K562 (cell line): ENCODE data around the gene MUC15. TPM values are rescaled to one million over a fixed set of nuclear protein-coding genes. Genes with fewer than 3 reads are reported as not detected.

Experiments
- ATAC-seq: fragments of 200-7000 bp; cut with Tn5 transposase; 3 replicates; pipeline ENCODE4 v1.9.1; 2020; ENCODE audit warnings: moderate library complexity
- Bru-seq: library from RNA; stranded (reverse); fragments of 400-500 nt; gene quantifications from one replicate; lab custom pipeline; 2021; lab: Mats Ljungman, UMichigan
- BruChase-seq, 2 experiments: library from RNA; stranded (reverse); fragments of 400-500 nt; gene quantifications; one replicate each; lab custom pipeline; 2021; lab: Mats Ljungman, UMichigan
- BruUV-seq: library from RNA; stranded (reverse); fragments of 400-500 nt; replicated peaks from 2 replicates; lab custom pipeline; 2021; lab: Mats Ljungman, UMichigan
- CTCF ChIA-PET: fragments of 300-600 bp; formaldehyde crosslinking; extraction: SDS; loops from one replicate; lab custom pipeline; 2021; ENCODE audit warnings: low intra/inter-chr PET ratio; lab: Yijun Ruan, JAX
- POLR2A ChIA-PET: fragments of 300-600, 350-650 bp; sonication (Branson Sonifier 250); formaldehyde crosslinking; extraction: SDS; loops from one replicate; lab custom pipeline; 2021; ENCODE audit warnings: antibody characterized with exemption, inconsistent platforms; lab: Yijun Ruan, JAX
- DNase-seq, 4 experiments: peaks; one replicate each; pipeline versions ENCODE4 v3.0.0 to v3.0.0-alpha.2; 2011 to 2018; ENCODE audit warnings: low spot score in 3 of 4, mixed read lengths in 3 of 4; ENCODE audit errors: extremely low read depth in 1 of 4
- FAIRE-seq: peaks from 2 replicates; lab custom pipeline; 2011; peaks lifted over from hg19 to GRCh38; lab: Jason Lieb, UNC
- H2AFZ ChIP-seq: 2 replicates; pipeline ENCODE4 v1.6.0; 2011; ENCODE audit warnings: low read depth, low read length, control low read depth, inconsistent platforms
- H3K27ac ChIP-seq: fragments of 200-600 bp; 3 replicates; pipeline ENCODE4 v1.8.0; 2011; ENCODE audit warnings: low read depth, mild to moderate bottlenecking, control low read depth, inconsistent platforms, low read length, moderate library complexity, mixed read lengths; ENCODE audit errors: extremely low read depth
- H3K27me3 ChIP-seq, 2 experiments: fragments of 300-600 bp in 1 of 2; 2 replicates in 1 of 2; 3 replicates in 1 of 2; pipeline versions ENCODE4 v1.6.0 to v1.8.0; 2011; ENCODE audit warnings: inconsistent platforms in 2 of 2, low read length in 2 of 2, mild to moderate bottlenecking in 1 of 2, mixed read lengths in 1 of 2, moderate library complexity in 1 of 2; ENCODE audit not compliant: control insufficient read depth in 2 of 2, insufficient read depth in 2 of 2
- H3K36me3 ChIP-seq: fragments of 300-600 bp; 3 replicates; pipeline ENCODE4 v1.8.0; 2011; ENCODE audit warnings: mild to moderate bottlenecking, low read length, inconsistent platforms; ENCODE audit not compliant: control insufficient read depth, insufficient read depth
- H3K4me1 ChIP-seq, 2 experiments: fragments of 200-600 bp in 1 of 2; replicated peaks in 1 of 2; 2 replicates in 1 of 2; 3 replicates in 1 of 2; pipeline versions ENCODE4 v1.5.1 to v1.8.0; 2011; ENCODE audit warnings: inconsistent platforms in 2 of 2, low read length in 2 of 2, mild to moderate bottlenecking in 1 of 2, mixed read lengths in 1 of 2, moderate library complexity in 1 of 2; ENCODE audit not compliant: control insufficient read depth in 2 of 2, insufficient read depth in 2 of 2
- H3K4me2 ChIP-seq: 2 replicates; pipeline ENCODE4 v1.6.1; 2011; ENCODE audit warnings: low read length, control low read depth, inconsistent platforms, mixed read lengths; ENCODE audit not compliant: insufficient read depth
- H3K4me3 ChIP-seq: fragments of 200-600 bp; sonication (generic), shearing (Covaris generic); 2 replicates; pipeline ENCODE4 v1.5.1; 2016; ENCODE audit warnings: control low read depth, inconsistent platforms
- H3K79me2 ChIP-seq: fragments of 200-600 bp; 3 replicates; pipeline ENCODE4 v1.8.0; 2011; ENCODE audit warnings: low read length, inconsistent platforms; ENCODE audit not compliant: control insufficient read depth, insufficient read depth
- H3K9ac ChIP-seq, 2 experiments: 2 replicates each; pipeline versions ENCODE4 v1.6.0 to v1.6.1; 2011; ENCODE audit warnings: low read depth in 2 of 2, low read length in 2 of 2, control low read depth in 1 of 2, inconsistent platforms in 1 of 2, mild to moderate bottlenecking in 1 of 2, mixed read lengths in 1 of 2; ENCODE audit not compliant: insufficient read depth in 1 of 2
- H3K9me1 ChIP-seq: one replicate; pipeline ENCODE4 v1.6.0; 2011; ENCODE audit warnings: inconsistent platforms, mild to moderate bottlenecking, low read length, moderate library complexity; ENCODE audit not compliant: control insufficient read depth, insufficient read depth
- H3K9me3 ChIP-seq: replicated peaks from 2 replicates; pipeline ENCODE4 v1.5.1; 2011; ENCODE audit warnings: low read depth, low read length, inconsistent platforms; ENCODE audit not compliant: control insufficient read depth, insufficient read depth
- H4K20me1 ChIP-seq: replicated peaks from 2 replicates; pipeline ENCODE4 v1.6.1; 2011; ENCODE audit warnings: low read length, inconsistent platforms, mixed read lengths; ENCODE audit not compliant: control insufficient read depth, insufficient read depth
- CEBPG ChIP-seq, 3 experiments: fragments of 200-800 bp in 1 of 3; sonication (Bioruptor generic) in 1 of 3; sonication (generic) in 1 of 3; formaldehyde crosslinking in 1 of 3; IDR thresholded peaks in 2 of 3; conservative IDR thresholded peaks in 1 of 3; 2 replicates each; pipeline versions ENCODE4 v1.6.1 to v1.8.0; 2016 to 2022; ENCODE audit warnings: missing compliant biosample characterization in 2 of 3, missing genetic modification characterization in 2 of 3, mild to moderate bottlenecking in 1 of 3, missing genetic modification reagents in 1 of 3
- SNAPC5 ChIP-seq: fragments of 250-450 bp; sonication (Bioruptor Pico); IDR thresholded peaks from 2 replicates; pipeline ENCODE4 v1.8.0; 2021; ENCODE audit warnings: moderate library complexity, mild to moderate bottlenecking, inconsistent platforms
- STAT5B ChIP-seq: fragments of 250-450 bp; sonication (Bioruptor Pico); IDR thresholded peaks from 2 replicates; pipeline ENCODE4 v1.8.0; 2021; ENCODE audit warnings: mild to moderate bottlenecking, inconsistent platforms
- U2AF1 ChIP-seq: fragments of 200-400 bp; formaldehyde crosslinking; optimal IDR thresholded peaks from 2 replicates; pipeline ENCODE3; 2017; ENCODE audit warnings: mild to moderate bottlenecking, low read depth, low read length, moderate library complexity
- ZC3H4 ChIP-seq: sonication (generic); formaldehyde crosslinking; IDR thresholded peaks from 2 replicates; pipeline ENCODE4 v1.9.0; 2021; ENCODE audit warnings: missing genetic modification reagents, borderline replicate concordance
- ZC3H8 ChIP-seq: fragments of 450-650 bp; IDR thresholded peaks from 2 replicates; pipeline ENCODE4 v1.6.1; 2017
- ZNF586 ChIP-seq: fragments of 450-650 bp; formaldehyde crosslinking; conservative IDR thresholded peaks from 2 replicates; pipeline ENCODE4 v1.4.0; 2020; ENCODE audit warnings: mild to moderate bottlenecking, moderate library complexity
- ZNF707 ChIP-seq: fragments of 250-450 bp; sonication (Bioruptor Pico); conservative IDR thresholded peaks from 2 replicates; pipeline ENCODE4 v1.8.0; 2022; ENCODE audit warnings: inconsistent platforms, mild to moderate bottlenecking, moderate library complexity
- ZNF77 ChIP-seq: fragments of 250-450 bp; sonication (Bioruptor Pico); IDR thresholded peaks from 2 replicates; pipeline ENCODE4 v1.5.0; 2020
- WGBS: fragments of 100-300 bp; shearing (Covaris generic); methylation state at CpG from one replicate; pipeline ENCODE4 v1.1.6; 2016; ENCODE audit warnings: low coverage, mixed read lengths; ENCODE audit not compliant: insufficient coverage; ENCODE audit errors: missing lambda C conversion rate; 5-methylcytosine and 5-hydroxymethylcytosine counted together
- in situ Hi-C: fragments of 300-500 bp; cut with MboI; formaldehyde crosslinking; loops from 4 replicates; pipeline ENCODE4 v1.15.0; 2018; ENCODE audit warnings: inconsistent platforms, mixed read lengths
- intact Hi-C: fragments of 100-400 bp; cut with micrococcal nuclease; formaldehyde crosslinking; loops from 2 replicates; pipeline ENCODE4 v1.14.2; 2022
- long read RNA-seq, 3 experiments: library from polyadenylated mRNA in 2 of 3; library from RNA in 1 of 3; unstranded in 2 of 3; stranded (forward) in 1 of 3; transcript quantifications; one replicate each; pipeline ENCODE4 v2.0.0, GENCODE V29; 2019 to 2022
- polyA minus RNA-seq, 3 experiments: library from RNA; depleted of rRNA, polyadenylated mRNA; stranded (reverse); fragments of >200 nt; gene quantifications; 2 replicates each; pipeline ENCODE4 v1.2.3, GENCODE V29; 2011
- polyA plus RNA-seq, 8 experiments: library from polyadenylated mRNA; depleted of rRNA in 4 of 8; stranded (reverse) in 5 of 8; unstranded in 3 of 8; fragments of >200 nt; fragmentation: Nextera tagmentation in 2 of 8; fragmentation: Illumina TruSeq in 1 of 8; extraction: Ambion mirVana in 2 of 8; extraction: Trizol in 1 of 8; gene quantifications; 2 replicates each; pipeline versions ENCODE4 v1.2.1 to v1.2.3, GENCODE V29; 2011 to 2014; ENCODE audit warnings: inconsistent platforms in 1 of 8, missing spikeins in 1 of 8
- total RNA-seq, 7 experiments: library from RNA; depleted of rRNA in 6 of 7; stranded (reverse); fragments of >200 nt in 6 of 7; fragmentation: Illumina TruSeq in 2 of 7; extraction: Trizol in 2 of 7; gene quantifications; 2 replicates each; pipeline versions ENCODE4 v1.2.1 to v1.2.3, GENCODE V29; 2011 to 2021; ENCODE audit warnings: low replicate concordance in 1 of 7
- TF ChIP-seq, protein P1 (sequence below): fragments of 200-800 bp; sonication (Bioruptor generic); IDR thresholded peaks from 2 replicates; pipeline ENCODE4 v1.6.1; 2016; ENCODE audit warnings: missing genetic modification characterization, missing compliant biosample characterization

MUC15 gene, protein sequence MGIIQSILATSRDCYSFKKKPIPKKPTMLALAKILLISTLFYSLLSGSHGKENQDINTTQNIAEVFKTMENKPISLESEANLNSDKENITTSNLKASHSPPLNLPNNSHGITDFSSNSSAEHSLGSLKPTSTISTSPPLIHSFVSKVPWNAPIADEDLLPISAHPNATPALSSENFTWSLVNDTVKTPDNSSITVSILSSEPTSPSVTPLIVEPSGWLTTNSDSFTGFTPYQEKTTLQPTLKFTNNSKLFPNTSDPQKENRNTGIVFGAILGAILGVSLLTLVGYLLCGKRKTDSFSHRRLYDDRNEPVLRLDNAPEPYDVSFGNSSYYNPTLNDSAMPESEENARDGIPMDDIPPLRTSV
- total RNA-seq (2011; cell fraction: chromatin; rRNA removed; ENCODE audit: low replicate concordance), result 0.74 TPM in 1 of 2 replicates, not detected in the other
- not detected in 2 replicates for total RNA-seq (2011; cell fraction: nucleolus; rRNA removed)
- total RNA-seq (2011; cell fraction: nucleoplasm; rRNA removed), result not detected in 2 replicates
- total RNA-seq (2014; rRNA removed), result 0.36 and 0.41 TPM in 2 replicates
- total RNA-seq (2014; rRNA removed; fragmentation: Illumina TruSeq; extraction: Trizol), result 0.48 and 0.84 TPM in 2 replicates
- 0.90 and 1.0 TPM in 2 replicates for total RNA-seq (2015; rRNA removed; fragmentation: Illumina TruSeq; extraction: Trizol)
- 0.49 and 0.69 TPM in 2 replicates for total RNA-seq (2021)
- polyA plus RNA-seq (2011; rRNA removed), result 0.23 TPM in 1 of 2 replicates, not detected in the other
- 0.03 TPM in 1 of 2 replicates, not detected in the other for polyA plus RNA-seq (2011; cell fraction: cytosol; rRNA removed)
- polyA plus RNA-seq (2011; cell fraction: nucleus; rRNA removed), result 0.55 TPM in 1 of 2 replicates, not detected in the other
- 0.49 and 2.0 TPM in 2 replicates for polyA plus RNA-seq (2012)
- 0.76 and 1.4 TPM in 2 replicates for polyA plus RNA-seq (2014; fragmentation: Illumina TruSeq; extraction: Trizol)
- under 1 TPM; 0.46 to 0.59 TPM for polyA plus RNA-seq (2014; fragmentation: Nextera tagmentation; extraction: Ambion mirVana)
- 0.59 and 0.72 TPM in 2 replicates for polyA plus RNA-seq (2014; rRNA removed)
- polyA minus RNA-seq (2011; rRNA and poly(A)+ RNA removed), result not detected in 2 replicates
- polyA minus RNA-seq (2011; cell fraction: cytosol; rRNA and poly(A)+ RNA removed), result not detected in 2 replicates
- not detected in 2 replicates for polyA minus RNA-seq (2011; cell fraction: nucleus; rRNA and poly(A)+ RNA removed)
- Bru-seq, nascent RNA, result percentile 23 among the genes with signal in this experiment
- percentile 35 among the genes with signal in this experiment for BruChase-seq, experiment 1, labeled RNA remaining after a 2-hour chase
- BruChase-seq, experiment 2, labeled RNA remaining after a 6-hour chase, result percentile 35 among the genes with signal in this experiment
- long read RNA-seq, experiment 1, result 0 reads
- long read RNA-seq, experiment 2, result 0 reads
- long read RNA-seq, experiment 3, partial matches to known transcripts, result 0 of 1 reads
- long read RNA-seq, experiment 3, other reads (novel, unspliced or antisense), result 1 of 1 reads

DNA sequence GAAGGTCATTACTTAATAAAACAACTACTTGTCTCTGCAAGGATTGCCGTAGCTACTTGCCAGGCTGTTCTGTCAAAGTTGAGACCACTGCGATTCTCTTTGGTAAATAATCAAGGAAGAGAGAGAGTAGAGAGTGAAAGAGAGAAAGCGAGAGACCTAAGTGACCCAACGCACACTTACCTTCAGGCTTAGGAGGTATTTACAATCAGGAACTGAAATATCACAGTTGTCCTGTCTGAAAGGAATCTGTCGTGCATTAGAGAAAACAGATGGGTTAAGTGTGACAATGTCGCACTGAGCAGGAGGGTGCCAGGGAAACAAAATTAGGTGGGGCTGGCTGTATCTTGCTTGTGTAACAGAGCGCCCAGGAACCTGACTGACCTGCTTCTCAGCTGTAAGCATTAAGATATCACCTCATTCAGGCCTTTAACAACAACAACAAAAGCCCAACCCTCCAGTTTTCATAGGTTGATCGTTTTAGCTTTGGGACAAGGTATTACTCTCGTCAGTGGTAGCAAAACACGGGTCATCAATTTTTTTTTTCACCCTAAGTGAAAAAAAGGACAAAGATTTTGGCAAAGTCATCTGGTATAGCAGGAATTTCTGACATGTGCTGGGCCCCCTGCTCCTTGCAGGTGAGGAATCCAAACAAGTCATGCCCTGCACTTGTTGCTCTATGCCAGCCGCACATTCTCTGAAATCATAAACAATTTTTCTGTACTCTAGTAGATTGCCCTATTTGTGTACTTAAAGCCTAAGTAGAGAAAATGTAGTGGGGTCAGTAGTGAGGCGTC lies at the start of gene MUC15:
Gene MUC15 (minus strand): TSS at position 403 of the 794 bp plus-strand sequence. CDS start 5,169 bp downstream, outside the sequence.
- H3K36me3 ChIP-seq, result no peaks in the 10 kb centered on the region
- no peaks in the 10 kb centered on the region for H3K9me1 ChIP-seq
- no peaks in the 10 kb centered on the region for H3K4me1 ChIP-seq
- no peaks in the 10 kb centered on the region for H3K79me2 ChIP-seq
- POLR2A ChIA-PET, result no interaction called here
- no peaks in the 10 kb centered on the region for H3K27me3 ChIP-seq
- H3K27ac ChIP-seq, result no peak within 1 kb of the TSS
- CTCF ChIA-PET, result no interaction called here
- no peak within 1 kb of the TSS for H3K4me2 ChIP-seq
- in situ Hi-C loops (no loop called here), intact Hi-C loops (no loop called here)
- H3K4me3 ChIP-seq, result no peak within 1 kb of the TSS
- ATAC-seq, result no peak
- WGBS, result 3% methylated on average over 12 of the region's 12 CpGs
- no peak for DNase-seq
- H3K9ac ChIP-seq, result no peak within 1 kb of the TSS
- TF ChIP-seq STAT5B (CRISPR knock-in tag) (no peak), SNAPC5 (CRISPR knock-in tag) (no peak), CEBPG (CRISPR knock-in tag; IDR thresholded peaks at IDR 0.05) (no peak), CEBPG (tag; conservative IDR thresholded peaks at IDR 0.05 in 1 of 2, IDR thresholded peaks at IDR 0.05 in 1 of 2) (no peak), ZC3H4 (CRISPR knock-in tag) (no peak), ZNF707 (no peak), ZC3H8 (no peak), U2AF1 (no peak), ZNF586 (no peak), ZNF77 (no peak)
- TF ChIP-seq, protein P1, sequence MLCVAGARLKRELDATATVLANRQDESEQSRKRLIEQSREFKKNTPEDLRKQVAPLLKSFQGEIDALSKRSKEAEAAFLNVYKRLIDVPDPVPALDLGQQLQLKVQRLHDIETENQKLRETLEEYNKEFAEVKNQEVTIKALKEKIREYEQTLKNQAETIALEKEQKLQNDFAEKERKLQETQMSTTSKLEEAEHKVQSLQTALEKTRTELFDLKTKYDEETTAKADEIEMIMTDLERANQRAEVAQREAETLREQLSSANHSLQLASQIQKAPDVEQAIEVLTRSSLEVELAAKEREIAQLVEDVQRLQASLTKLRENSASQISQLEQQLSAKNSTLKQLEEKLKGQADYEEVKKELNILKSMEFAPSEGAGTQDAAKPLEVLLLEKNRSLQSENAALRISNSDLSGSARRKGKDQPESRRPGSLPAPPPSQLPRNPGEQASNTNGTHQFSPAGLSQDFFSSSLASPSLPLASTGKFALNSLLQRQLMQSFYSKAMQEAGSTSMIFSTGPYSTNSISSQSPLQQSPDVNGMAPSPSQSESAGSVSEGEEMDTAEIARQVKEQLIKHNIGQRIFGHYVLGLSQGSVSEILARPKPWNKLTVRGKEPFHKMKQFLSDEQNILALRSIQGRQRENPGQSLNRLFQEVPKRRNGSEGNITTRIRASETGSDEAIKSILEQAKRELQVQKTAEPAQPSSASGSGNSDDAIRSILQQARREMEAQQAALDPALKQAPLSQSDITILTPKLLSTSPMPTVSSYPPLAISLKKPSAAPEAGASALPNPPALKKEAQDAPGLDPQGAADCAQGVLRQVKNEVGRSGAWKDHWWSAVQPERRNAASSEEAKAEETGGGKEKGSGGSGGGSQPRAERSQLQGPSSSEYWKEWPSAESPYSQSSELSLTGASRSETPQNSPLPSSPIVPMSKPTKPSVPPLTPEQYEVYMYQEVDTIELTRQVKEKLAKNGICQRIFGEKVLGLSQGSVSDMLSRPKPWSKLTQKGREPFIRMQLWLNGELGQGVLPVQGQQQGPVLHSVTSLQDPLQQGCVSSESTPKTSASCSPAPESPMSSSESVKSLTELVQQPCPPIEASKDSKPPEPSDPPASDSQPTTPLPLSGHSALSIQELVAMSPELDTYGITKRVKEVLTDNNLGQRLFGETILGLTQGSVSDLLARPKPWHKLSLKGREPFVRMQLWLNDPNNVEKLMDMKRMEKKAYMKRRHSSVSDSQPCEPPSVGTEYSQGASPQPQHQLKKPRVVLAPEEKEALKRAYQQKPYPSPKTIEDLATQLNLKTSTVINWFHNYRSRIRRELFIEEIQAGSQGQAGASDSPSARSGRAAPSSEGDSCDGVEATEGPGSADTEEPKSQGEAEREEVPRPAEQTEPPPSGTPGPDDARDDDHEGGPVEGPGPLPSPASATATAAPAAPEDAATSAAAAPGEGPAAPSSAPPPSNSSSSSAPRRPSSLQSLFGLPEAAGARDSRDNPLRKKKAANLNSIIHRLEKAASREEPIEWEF, result no peak
- FAIRE-seq, result no peak
- BruUV-seq, result no TSS peak
- H4K20me1 ChIP-seq, result no peaks in the 10 kb centered on the region
- no peaks in the 10 kb centered on the region for H3K9me3 ChIP-seq
- no peak within 1 kb of the TSS for H2AFZ ChIP-seq
